Esophagus (tissue), 2 donors: ENCODE results near the gene ARSD. TPM values are rescaled to one million over a fixed set of nuclear protein-coding genes. Genes with fewer than 3 reads are reported as not detected.

Source experiments
- H3K27ac ChIP-seq, 2 donors: one replicate each; pipeline ENCODE4 v1.5.1; 2013; ENCODE audit warnings: low read depth in 2 of 2, mild to moderate bottlenecking in 2 of 2, inconsistent platforms in 1 of 2, low read length in 1 of 2, moderate library complexity in 1 of 2
- H3K27me3 ChIP-seq, 2 donors: one replicate each; pipeline ENCODE4 v1.6.1; 2013; ENCODE audit warnings: low read length in 2 of 2, control low read depth in 1 of 2, mild to moderate bottlenecking in 1 of 2; ENCODE audit not compliant: insufficient read depth in 2 of 2, control insufficient read depth in 1 of 2
- H3K36me3 ChIP-seq, 2 donors: one replicate each; pipeline ENCODE4 v1.6.1; 2013; ENCODE audit warnings: low read length in 1 of 2; ENCODE audit not compliant: control insufficient read depth in 2 of 2, insufficient read depth in 2 of 2
- H3K4me1 ChIP-seq, 2 donors: one replicate each; pipeline ENCODE4 v1.6.1; 2013; ENCODE audit warnings: low read length in 1 of 2; ENCODE audit not compliant: control insufficient read depth in 2 of 2, insufficient read depth in 2 of 2
- H3K4me3 ChIP-seq, 2 donors: one replicate each; pipeline ENCODE4 v1.5.1; 2013; ENCODE audit warnings: low read length in 2 of 2, mild to moderate bottlenecking in 2 of 2, low read depth in 1 of 2, moderate library complexity in 1 of 2
- H3K9me3 ChIP-seq, 2 donors: one replicate each; pipeline ENCODE4 v1.6.1; 2013; ENCODE audit warnings: mild to moderate bottlenecking in 2 of 2, low read depth in 1 of 2, low read length in 1 of 2, moderate library complexity in 1 of 2; ENCODE audit not compliant: control insufficient read depth in 2 of 2, insufficient read depth in 1 of 2
- WGBS, 2 donors: extraction: QIAGEN DNeasy Blood & Tissue Kit; methylation state at CpG; one replicate each; pipeline ENCODE4 v1.1.7; 2013; 5-methylcytosine and 5-hydroxymethylcytosine counted together
- polyA plus RNA-seq, 2 donors: library from polyadenylated mRNA; stranded (reverse); fragments of 200-250 nt; gene quantifications; one replicate each; pipeline ENCODE4 v1.2.3, GENCODE V29; 2013
- donor health status: healthy with polysubstance abuse.
- donor health status: Bipolar disorder and iron deficiency.

The ARSD gene
- polyA plus RNA-seq, 2 donors, result 10.5 to 10.9 TPM

- 85 to 92% methylated on average over 1 of the region's 1 CpG for WGBS, 2 donors
- no peaks in the 10 kb centered on the region for H3K27me3 ChIP-seq
- H3K36me3 ChIP-seq, result no peaks in the 10 kb centered on the region
- no peaks in the 10 kb centered on the region for H3K9me3 ChIP-seq
- H3K4me1 ChIP-seq, result no peaks in the 10 kb centered on the region
- no peak overlapping the region for H3K27ac ChIP-seq
- no peak overlapping the region for H3K4me3 ChIP-seq
Observed at GRCh38 chrX:2921193-2921592, 7.9 kb downstream of the ARSD start.

- no peaks in the 10 kb centered on the region for H3K27me3 ChIP-seq
- H3K4me3 ChIP-seq, result no peak overlapping the region
- WGBS, 2 donors, result 95 to 96% methylated on average over 23 of the region's 23 CpGs
- H3K27ac ChIP-seq, result no peak overlapping the region
- H3K4me1 ChIP-seq, result no peaks in the 10 kb centered on the region
- no peaks in the 10 kb centered on the region for H3K9me3 ChIP-seq
- H3K36me3 ChIP-seq, result peaks cover 0 to 2% of the 10 kb centered on the region in 2 donors
Observed at GRCh38 chrX:2917767-2918166, 11.4 kb downstream of the ARSD start.

GRCh38 chrX:2913118-2913517 lies 16.0 kb downstream of the ARSD start:
- Histone ChIP-seq H3K4me3 (no peak overlapping the region), H3K4me1 (no peaks in the 10 kb centered on the region), H3K27me3 (no peaks in the 10 kb centered on the region), H3K27ac (no peak overlapping the region), H3K36me3 (peaks cover 3 to 5% of the 10 kb centered on the region in 2 donors), H3K9me3 (no peaks in the 10 kb centered on the region)
- 59 to 62% methylated on average over 3 of the region's 3 CpGs for WGBS, 2 donors

GRCh38 chrX:2910109-2910508 lies 19.0 kb downstream of the ARSD start:
- H3K4me3 ChIP-seq, result no peak overlapping the region
- no peaks in the 10 kb centered on the region for H3K4me1 ChIP-seq
- no peaks in the 10 kb centered on the region for H3K27me3 ChIP-seq
- H3K27ac ChIP-seq, result no peak overlapping the region
- H3K9me3 ChIP-seq, result peaks cover 0 to 1% of the 10 kb centered on the region in 2 donors
- H3K36me3 ChIP-seq, result peaks cover 3 to 8% of the 10 kb centered on the region in 2 donors
- 95 to 97% methylated on average over 3 of the region's 3 CpGs for WGBS, 2 donors

GRCh38 chrX:2908125-2908685 lies 20.9 kb downstream of the ARSD start:
- Histone ChIP-seq H3K27ac (no peak overlapping the region), H3K27me3 (no peaks in the 10 kb centered on the region), H3K36me3 (peaks cover 3 to 8% of the 10 kb centered on the region in 2 donors), H3K9me3 (peaks cover 5% of the 10 kb centered on the region in 2 donors), H3K4me3 (no peak overlapping the region), H3K4me1 (no peaks in the 10 kb centered on the region)
- WGBS, 2 donors, result 95 to 98% methylated on average over 2 of the region's 2 CpGs

- no peaks in the 10 kb centered on the region for H3K27me3 ChIP-seq
- 92 to 93% methylated on average over 27 of the region's 27 CpGs for WGBS, 2 donors
- no peak overlapping the region for H3K27ac ChIP-seq
Observed at GRCh38 chrX:2907295-2907694, 21.8 kb downstream of the ARSD start.

GRCh38 chrX:2903366-2903765 lies 25.8 kb downstream of the ARSD start:
- Histone ChIP-seq H3K27me3 (no peaks in the 10 kb centered on the region), H3K9me3 (peaks cover 5% of the 10 kb centered on the region in 2 donors)
- WGBS, 2 donors, result 96 to 100% methylated on average over 2 of the region's 2 CpGs

More at GRCh38 chrX:2907295-2907694, 21.8 kb downstream of the ARSD start:
- H3K4me3 ChIP-seq, result no peak overlapping the region
- H3K9me3 ChIP-seq, result peaks cover 5% of the 10 kb centered on the region in 2 donors
- H3K36me3 ChIP-seq, result peaks cover 3 to 8% of the 10 kb centered on the region in 2 donors
- H3K4me1 ChIP-seq, result no peaks in the 10 kb centered on the region

GRCh38 chrX:2902841-2903240 lies 26.3 kb downstream of the ARSD start:
- Histone ChIP-seq H3K9me3 (peaks cover 5% of the 10 kb centered on the region in 2 donors), H3K27me3 (no peaks in the 10 kb centered on the region), H3K27ac (no peak overlapping the region), H3K36me3 (peaks cover 0 to 5% of the 10 kb centered on the region in 2 donors), H3K4me1 (peaks cover 0 to 2% of the 10 kb centered on the region in 2 donors), H3K4me3 (no peak overlapping the region)
- 96 to 100% methylated on average over 1 of the region's 1 CpG for WGBS, 2 donors

More at GRCh38 chrX:2903366-2903765, 25.8 kb downstream of the ARSD start:
- Histone ChIP-seq H3K4me3 (no peak overlapping the region), H3K36me3 (peaks cover 0 to 5% of the 10 kb centered on the region in 2 donors), H3K4me1 (peaks cover 0 to under 1% of the 10 kb centered on the region in 2 donors), H3K27ac (no peak overlapping the region)

GRCh38 chrX:2901367-2902036 lies 27.6 kb downstream of the ARSD start:
- 92 to 93% methylated on average over 9 of the region's 9 CpGs for WGBS, 2 donors
- H3K36me3 ChIP-seq, result no peaks in the 10 kb centered on the region
- no peak overlapping the region for H3K27ac ChIP-seq
- H3K9me3 ChIP-seq, result peaks cover 5% of the 10 kb centered on the region in 2 donors
- no peak overlapping the region for H3K4me3 ChIP-seq
- no peaks in the 10 kb centered on the region for H3K27me3 ChIP-seq
- H3K4me1 ChIP-seq, result peaks cover 4 to 5% of the 10 kb centered on the region in 2 donors
